H1 (cell line): ENCODE data around the gene STRIP2. TPM values are rescaled to one million over a fixed set of nuclear protein-coding genes. Genes with fewer than 3 reads are reported as not detected.

Source experiments
- CTCF ChIA-PET: fragments of 300-600 bp; sonication (Branson Sonifier 250); formaldehyde crosslinking; loops from one replicate; lab custom pipeline; 2021; ENCODE audit not compliant: partially characterized antibody; lab: Charles Lee
- POLR2A ChIA-PET: fragments of 300-600 bp; sonication (Branson Sonifier 250); formaldehyde crosslinking; loops from one replicate; lab custom pipeline; 2021; ENCODE audit warnings: inconsistent platforms; ENCODE audit not compliant: partially characterized antibody; lab: Charles Lee
- DNase-seq, 2 experiments: peaks; one replicate each; pipeline versions ENCODE4 v3.0.0 to v3.0.0-alpha.2; 2010 to 2022; ENCODE audit warnings: low spot score in 2 of 2, low read depth in 1 of 2, mixed read lengths in 1 of 2
- FAIRE-seq: peaks from 2 replicates; lab custom pipeline; 2011; peaks lifted over from hg19 to GRCh38; lab: Jason Lieb, UNC
- H2AFZ ChIP-seq: 2 replicates; pipeline ENCODE4 v1.8.1; 2012; ENCODE audit warnings: low read length, inconsistent platforms
- H2AK5ac ChIP-seq: 2 replicates; pipeline ENCODE4 v1.6.1; 2013; ENCODE audit warnings: low read depth, low read length
- H2BK120ac ChIP-seq: replicated peaks from 2 replicates; pipeline ENCODE3; 2013; ENCODE audit warnings: low read depth, low read length, inconsistent platforms
- H2BK12ac ChIP-seq: 2 replicates; pipeline ENCODE4 v1.6.1; 2013; ENCODE audit warnings: low read depth, low read length
- H2BK15ac ChIP-seq: 2 replicates; pipeline ENCODE4 v1.6.1; 2013; ENCODE audit warnings: low read length
- H2BK20ac ChIP-seq: 2 replicates; pipeline ENCODE4 v1.6.1; 2013; ENCODE audit warnings: low read length
- H2BK5ac ChIP-seq: 2 replicates; pipeline ENCODE4 v1.6.1; 2013; ENCODE audit warnings: low read depth, low read length
- H3K14ac ChIP-seq: 2 replicates; pipeline ENCODE4 v1.6.1; 2013; ENCODE audit warnings: inconsistent platforms; ENCODE audit not compliant: insufficient read length
- H3K18ac ChIP-seq: 2 replicates; pipeline ENCODE4 v1.6.1; 2013; ENCODE audit warnings: low read length; ENCODE audit errors: extremely low read depth
- H3K23ac ChIP-seq: 2 replicates; pipeline ENCODE4 v1.6.1; 2013; ENCODE audit warnings: inconsistent platforms; ENCODE audit not compliant: insufficient read length
- H3K23me2 ChIP-seq: 2 replicates; pipeline ENCODE4 v1.6.1; 2013; ENCODE audit warnings: low read depth, low read length
- H3K27ac ChIP-seq: 2 replicates; pipeline ENCODE4 v1.6.1; 2011; ENCODE audit warnings: low read depth, low read length, inconsistent platforms
- H3K27me3 ChIP-seq, 4 experiments: replicated peaks in 1 of 4; 1 replicate in 1 of 4; 2 replicates in 3 of 4; pipeline versions ENCODE4 v1.6.1 to v1.8.1; 2011 to 2013; ENCODE audit warnings: low read length in 3 of 4, mild to moderate bottlenecking in 3 of 4, inconsistent platforms in 2 of 4, mixed read lengths in 2 of 4, moderate library complexity in 1 of 4; ENCODE audit not compliant: control insufficient read depth in 3 of 4, insufficient read depth in 3 of 4; ENCODE audit errors: extremely low read depth in 1 of 4
- H3K36me3 ChIP-seq, 4 experiments: 2 replicates each; pipeline versions ENCODE4 v1.6.1 to v1.8.1; 2011 to 2013; ENCODE audit warnings: mild to moderate bottlenecking in 4 of 4, low read length in 3 of 4, moderate library complexity in 2 of 4, control low read depth in 1 of 4, inconsistent platforms in 1 of 4; ENCODE audit not compliant: insufficient read depth in 4 of 4, control insufficient read depth in 2 of 4
- H3K4ac ChIP-seq: replicated peaks from 2 replicates; pipeline ENCODE3; 2013; ENCODE audit warnings: low read length, low read depth, mixed read lengths, inconsistent platforms; ENCODE audit not compliant: insufficient read length
- H3K4me1 ChIP-seq, 4 experiments: replicated peaks in 1 of 4; 1 replicate in 1 of 4; 2 replicates in 3 of 4; pipeline versions ENCODE4 v1.6.1 to v1.8.1; 2011 to 2013; ENCODE audit warnings: low read length in 3 of 4, inconsistent platforms in 2 of 4, mixed read lengths in 1 of 4; ENCODE audit not compliant: insufficient read depth in 4 of 4, control insufficient read depth in 3 of 4
- H3K4me2 ChIP-seq, 2 experiments: 2 replicates each; pipeline versions ENCODE4 v1.6.1 to v1.8.1; 2011 to 2013; ENCODE audit warnings: low read depth in 2 of 2, low read length in 2 of 2, control low read depth in 1 of 2, inconsistent platforms in 1 of 2, mild to moderate bottlenecking in 1 of 2; ENCODE audit not compliant: insufficient read depth in 1 of 2
- H3K4me3 ChIP-seq, 4 experiments: fragments of 200-600, 300-600 bp in 1 of 4; sonication (generic), shearing (Covaris generic), sonication (Bioruptor Twin) in 1 of 4; 2 replicates each; pipeline versions ENCODE4 v1.5.1 to v1.8.1; 2011 to 2016; ENCODE audit warnings: low read length in 4 of 4, low read depth in 3 of 4, control low read depth in 2 of 4, inconsistent platforms in 2 of 4, mild to moderate bottlenecking in 2 of 4, mixed read lengths in 1 of 4, moderate library complexity in 1 of 4; ENCODE audit not compliant: insufficient read depth in 2 of 4; ENCODE audit errors: extremely low read depth in 1 of 4
- H3K56ac ChIP-seq: replicated peaks from 2 replicates; pipeline ENCODE3; 2013; ENCODE audit warnings: low read depth, mild to moderate bottlenecking, mixed read lengths, low read length, inconsistent platforms; ENCODE audit not compliant: insufficient read length
- H3K79me1 ChIP-seq: 2 replicates; pipeline ENCODE4 v1.6.1; 2013; ENCODE audit warnings: low read depth, low read length, control low read depth
- H3K79me2 ChIP-seq, 2 experiments: 2 replicates each; pipeline versions ENCODE4 v1.6.1 to v1.8.1; 2012 to 2013; ENCODE audit warnings: low read length in 2 of 2, mild to moderate bottlenecking in 2 of 2, inconsistent platforms in 1 of 2; ENCODE audit not compliant: insufficient read depth in 2 of 2, control insufficient read depth in 1 of 2
- H3K9ac ChIP-seq, 4 experiments: replicated peaks in 1 of 4; 1 replicate in 1 of 4; 2 replicates in 3 of 4; pipeline versions ENCODE4 v1.6.1 to v1.8.1; 2011 to 2013; ENCODE audit warnings: low read depth in 3 of 4, low read length in 3 of 4, control low read depth in 2 of 4, mild to moderate bottlenecking in 2 of 4, moderate library complexity in 2 of 4, inconsistent platforms in 1 of 4; ENCODE audit errors: extremely low read depth in 1 of 4
- H3K9me3 ChIP-seq, 2 experiments: 2 replicates each; pipeline versions ENCODE4 v1.6.1 to v1.8.1; 2012 to 2013; ENCODE audit warnings: mild to moderate bottlenecking in 2 of 2, moderate library complexity in 2 of 2, control low read depth in 1 of 2, inconsistent platforms in 1 of 2, low read depth in 1 of 2, low read length in 1 of 2, mixed read lengths in 1 of 2; ENCODE audit not compliant: insufficient read depth in 2 of 2
- H4K20me1 ChIP-seq, 2 experiments: replicated peaks in 1 of 2; 2 replicates each; pipeline versions ENCODE3 to v1.8.1; 2011 to 2013; ENCODE audit warnings: inconsistent platforms in 2 of 2, low read length in 2 of 2, mild to moderate bottlenecking in 1 of 2; ENCODE audit not compliant: insufficient read depth in 2 of 2, control insufficient read depth in 1 of 2
- H4K5ac ChIP-seq: 2 replicates; pipeline ENCODE4 v1.6.1; 2013; ENCODE audit warnings: low read length, low read depth, mixed read lengths, inconsistent platforms; ENCODE audit not compliant: insufficient read length
- H4K8ac ChIP-seq: 2 replicates; pipeline ENCODE4 v1.8.0; 2013; ENCODE audit warnings: mild to moderate bottlenecking, moderate library complexity, low read length, inconsistent platforms; ENCODE audit not compliant: insufficient read depth; ENCODE audit errors: extremely low read depth
- H4K91ac ChIP-seq: replicated peaks from 2 replicates; pipeline ENCODE3; 2013; ENCODE audit warnings: low read length, mixed read lengths, inconsistent platforms; ENCODE audit not compliant: insufficient read length
- BRCA1 ChIP-seq: IDR thresholded peaks from 2 replicates; pipeline ENCODE4 v1.6.1; 2012; ENCODE audit warnings: low read depth, low read length, improper control_type of control experiment
- CREB1 ChIP-seq: IDR thresholded peaks from 2 replicates; pipeline ENCODE4 v1.6.1; 2012; ENCODE audit warnings: inconsistent platforms
- FOSL1 ChIP-seq: IDR thresholded peaks from 2 replicates; pipeline ENCODE4 v1.6.1; 2011; ENCODE audit warnings: mild to moderate bottlenecking, low read depth, low read length, moderate library complexity; ENCODE audit not compliant: insufficient read depth
- NRF1 ChIP-seq: IDR thresholded peaks from 2 replicates; pipeline ENCODE4 v1.6.1; 2011; ENCODE audit warnings: mild to moderate bottlenecking, low read depth, low read length, improper control_type of control experiment
- POU5F1 ChIP-seq: IDR thresholded peaks from 2 replicates; pipeline ENCODE4 v1.6.1; 2011; ENCODE audit warnings: low read depth, mild to moderate bottlenecking, low read length, moderate library complexity
- SAP30 ChIP-seq: fragments of 300-600 bp; sonication (generic); IDR thresholded peaks from 2 replicates; pipeline ENCODE4 v1.7.1; 2012; ENCODE audit warnings: low read length, moderate library complexity, mild to moderate bottlenecking, inconsistent platforms; ENCODE audit not compliant: insufficient read depth, insufficient replicate concordance
- SP1 ChIP-seq: IDR thresholded peaks from 2 replicates; pipeline ENCODE4 v1.6.1; 2011; ENCODE audit warnings: low read depth, low read length
- WGBS, 2 experiments: shearing (Covaris generic) in 1 of 2; methylation state at CpG; one replicate each; pipeline versions ENCODE4 v1.1.6 to v1.1.7; 2013 to 2015; ENCODE audit warnings: low lambda C conversion rate in 2 of 2, mixed read lengths in 2 of 2, inconsistent platforms in 1 of 2, low coverage in 1 of 2, missing lambda C conversion rate in 1 of 2; ENCODE audit not compliant: insufficient replicate concordance in 2 of 2, insufficient coverage in 1 of 2, insufficient read length in 1 of 2; ENCODE audit errors: extremely low coverage in 1 of 2, missing lambda C conversion rate in 1 of 2; 5-methylcytosine and 5-hydroxymethylcytosine counted together
- polyA plus RNA-seq, 7 experiments: library from polyadenylated mRNA; depleted of rRNA in 3 of 7; stranded (reverse) in 5 of 7; unstranded in 2 of 7; fragments of >200 nt in 5 of 7; fragments of 200-250 nt in 2 of 7; gene quantifications; 1 replicate in 5 of 7; 2 replicates in 1 of 7; 4 replicates in 1 of 7; pipeline versions ENCODE4 v1.2.1 to v1.2.3, GENCODE V29; 2011 to 2013; ENCODE audit warnings: missing spikeins in 2 of 7, mixed read lengths in 2 of 7
- total RNA-seq: library from RNA; stranded (reverse); fragmentation: NEBNext Ultra II Directional; extraction: Animal tissue kit (Norgen Biotek cat#: 25700); gene quantifications from 2 replicates; pipeline ENCODE4 v1.2.1, GENCODE V29; 2021

The STRIP2 gene
- total and polyA plus RNA-seq, 2 of the 8 experiments (the other 6 are each of a cell fraction or from before 2014, with no cell fraction given), result 5.3 to 8.2 TPM

- no peak overlapping the region for H2BK5ac ChIP-seq
- H2AK5ac ChIP-seq, result no peak overlapping the region
- POLR2A ChIA-PET, result no interaction called here
- H3K9ac ChIP-seq, result no peak overlapping the region
- no peak overlapping the region for H2BK20ac ChIP-seq
- H4K8ac ChIP-seq, result no peak overlapping the region
- DNase-seq, result no peak
- TF ChIP-seq FOSL1 (no peak), NRF1 (no peak), BRCA1 (no peak), POU5F1 (no peak), SP1 (no peak), CREB1 (no peak), SAP30 (no peak)
- no peak overlapping the region for H3K4ac ChIP-seq
- no peak overlapping the region for H2BK15ac ChIP-seq
- no peak overlapping the region for H4K91ac ChIP-seq
- H3K27me3 ChIP-seq, result no peaks in the 10 kb centered on the region
- H3K23me2 ChIP-seq, result no peaks in the 10 kb centered on the region
- H3K4me1 ChIP-seq, result peaks cover 0 to 2% (median 0%) of the 10 kb centered on the region in 4 experiments; a peak in 1 of 7 replicates
- no peaks in the 10 kb centered on the region for H3K9me3 ChIP-seq
- H4K20me1 ChIP-seq, result no peaks in the 10 kb centered on the region
- H2BK12ac ChIP-seq, result no peak overlapping the region
- FAIRE-seq, result no peak
- H3K23ac ChIP-seq, result no peak overlapping the region
- no peak overlapping the region for H3K27ac ChIP-seq
- CTCF ChIA-PET, result interaction anchor here (0.9 to 6.3 kb wide), 5 partner anchors 15 to 71 kb away, joined by 3 to 69 read pairs (median 5); no protein-coding TSS in a partner anchor
- no peaks in the 10 kb centered on the region for H3K79me1 ChIP-seq
- H3K4me2 ChIP-seq, result no peak overlapping the region
- H3K56ac ChIP-seq, result no peak overlapping the region
- 92% methylated on average over 2 of the region's 2 CpGs; no CpG with 5 or more reads in 1 of the 2 experiments for WGBS, 2 experiments
- H3K18ac ChIP-seq, result no peak overlapping the region
- no peak overlapping the region for H2BK120ac ChIP-seq
- H3K79me2 ChIP-seq, result no peaks in the 10 kb centered on the region
- H3K36me3 ChIP-seq, result peaks cover 0 to 9% (median 4%) of the 10 kb centered on the region in 4 experiments; a peak in 5 of 8 replicates
- H3K4me3 ChIP-seq, result no peak overlapping the region
- no peak overlapping the region for H3K14ac ChIP-seq
- no peak overlapping the region for H2AFZ ChIP-seq
- no peak overlapping the region for H4K5ac ChIP-seq
Measured at GRCh38 chr7:129391546-129392171, 42.6 kb upstream of the STRIP2 start.
